GM23248 (cell line): Measurements from ENCODE around the gene SPAG6. TPM values are rescaled to one million over a fixed set of nuclear protein-coding genes. Genes with fewer than 3 reads are reported as not detected.

ENCODE experiments used
- DNase-seq: peaks from one replicate; pipeline ENCODE4 v3.0.0-alpha.2; 2015
- H2AFZ ChIP-seq: fragments of 200-600 bp; sonication (generic); 2 replicates; pipeline ENCODE4 v1.6.1; 2016; ENCODE audit warnings: antibody characterized with exemption
- H3F3A ChIP-seq: fragments of 200-600 bp; sonication (generic); 2 replicates; pipeline ENCODE4 v1.6.1; 2016; ENCODE audit warnings: mild to moderate bottlenecking, antibody characterized with exemption, mixed run types; ENCODE audit not compliant: insufficient read depth
- H3K27ac ChIP-seq: fragments of 200-600 bp; sonication (generic); 2 replicates; pipeline ENCODE4 v1.5.1; 2016; ENCODE audit warnings: mild to moderate bottlenecking
- H3K27me3 ChIP-seq: fragments of 200-600 bp; sonication (generic); replicated peaks from 2 replicates; pipeline ENCODE4 v1.6.1; 2016; ENCODE audit warnings: mild to moderate bottlenecking; ENCODE audit not compliant: insufficient read depth
- H3K36me3 ChIP-seq: fragments of 200-600 bp; sonication (generic); 2 replicates; pipeline ENCODE4 v1.6.1; 2016; ENCODE audit warnings: low read depth, mild to moderate bottlenecking
- H3K4me1 ChIP-seq: fragments of 200-600 bp; sonication (generic); 2 replicates; pipeline ENCODE4 v1.6.1; 2016; ENCODE audit warnings: mild to moderate bottlenecking; ENCODE audit not compliant: insufficient read depth
- H3K4me2 ChIP-seq: fragments of 200-600 bp; sonication (generic); one replicate; pipeline ENCODE4 v1.6.1; 2016; ENCODE audit warnings: mild to moderate bottlenecking; ENCODE audit not compliant: unreplicated experiment
- H3K4me3 ChIP-seq: fragments of 200-600 bp; sonication (generic); 2 replicates; pipeline ENCODE4 v1.5.1; 2016; ENCODE audit warnings: mild to moderate bottlenecking
- H3K79me2 ChIP-seq: fragments of 200-600 bp; sonication (generic); 2 replicates; pipeline ENCODE4 v1.6.1; 2016; ENCODE audit warnings: mild to moderate bottlenecking; ENCODE audit not compliant: insufficient read depth
- H3K9ac ChIP-seq: fragments of 200-600 bp; sonication (generic); 2 replicates; pipeline ENCODE4 v1.6.1; 2016; ENCODE audit warnings: mild to moderate bottlenecking
- H3K9me2 ChIP-seq: fragments of 200-600 bp; sonication (generic); 2 replicates; pipeline ENCODE4 v1.6.1; 2016; ENCODE audit warnings: mixed run types, mild to moderate bottlenecking, moderate library complexity; ENCODE audit not compliant: insufficient read depth
- H3K9me3 ChIP-seq: fragments of 200-600 bp; sonication (generic); one replicate; pipeline ENCODE4 v1.6.1; 2017; ENCODE audit warnings: low read depth
- H4K20me1 ChIP-seq: fragments of 200-600 bp; sonication (generic); 2 replicates; pipeline ENCODE4 v1.6.0; 2016; ENCODE audit not compliant: insufficient read depth
- EZH2 ChIP-seq: fragments of 200-600 bp; sonication (generic); IDR thresholded peaks from 2 replicates; pipeline ENCODE4 v1.6.1; 2018; ENCODE audit warnings: antibody characterized with exemption, mild to moderate bottlenecking; ENCODE audit not compliant: insufficient read depth, poor library complexity, severe bottlenecking
- EZH2phosphoT487 ChIP-seq: fragments of 200-600 bp; sonication (generic); IDR thresholded peaks from 2 replicates; pipeline ENCODE4 v1.6.1; 2018; ENCODE audit warnings: antibody characterized with exemption, moderate library complexity, mild to moderate bottlenecking, low read depth; ENCODE audit not compliant: insufficient read depth
- WGBS, 2 experiments: methylation state at CpG; one replicate each; pipeline ENCODE4 v1.1.6; 2015 to 2017; ENCODE audit warnings: low lambda C conversion rate in 2 of 2, low coverage in 1 of 2; ENCODE audit errors: missing lambda C conversion rate in 2 of 2; 5-methylcytosine and 5-hydroxymethylcytosine counted together
- in situ Hi-C: fragments of 300-500 bp; cut with MboI; formaldehyde crosslinking; loops from 2 replicates; pipeline ENCODE4 v1.15.0; 2020
- polyA plus RNA-seq: library from polyadenylated mRNA; unstranded; fragments of >200 nt; fragmentation: Nextera tagmentation; extraction: Ambion mirVana; gene quantifications from 2 replicates; pipeline ENCODE4 v1.2.1, GENCODE V29; 2016
- total RNA-seq: library from RNA; depleted of rRNA; stranded (reverse); fragments of >200 nt; shearing (Covaris generic); gene quantifications from 2 replicates; pipeline ENCODE4 v1.2.3, GENCODE V29; 2014

Gene SPAG6
- total and polyA plus RNA-seq, 2 experiments from 2014 or later = not detected

DNA sequence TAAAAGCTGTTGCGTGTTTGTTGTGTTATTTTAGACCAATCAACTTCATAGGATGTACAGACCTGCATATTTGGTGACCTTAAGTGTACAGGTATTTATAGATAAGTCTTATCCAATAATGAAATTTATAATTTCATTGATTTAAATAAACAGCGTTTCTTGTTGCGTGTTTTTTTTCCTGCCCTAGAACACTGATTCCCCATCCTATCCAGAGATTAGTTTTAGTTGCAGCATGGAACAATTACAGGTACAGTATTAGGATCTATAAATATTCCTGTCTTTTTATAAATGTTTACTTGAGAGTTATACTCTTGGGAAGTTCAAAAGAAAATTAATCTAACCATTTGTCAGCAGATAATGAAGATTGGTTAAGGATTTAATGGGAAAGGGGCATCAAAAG, 26.5 kb upstream of the SPAG6 start:
- no peaks in the 10 kb centered on the region for H3K36me3 ChIP-seq
- no peak overlapping the region for H2AFZ ChIP-seq
- peaks cover 36% of the 10 kb centered on the region; the same call in 1 of the 2 replicates for H3F3A ChIP-seq
- H3K4me1 ChIP-seq = peaks cover 38% of the 10 kb centered on the region
- in situ Hi-C loops = no loop called here
- no peaks in the 10 kb centered on the region for H3K9me2 ChIP-seq
- H3K27ac ChIP-seq = no peak overlapping the region
- 96 to 98% methylated on average over 3 of the region's 3 CpGs for WGBS, 2 experiments
- TF ChIP-seq EZH2phosphoT487 (no peak), EZH2 (no peak)
- H3K9me3 ChIP-seq = no peaks in the 10 kb centered on the region
- H3K4me2 ChIP-seq = no peak overlapping the region
- H3K4me3 ChIP-seq = no peak overlapping the region
- no peak for DNase-seq
- peaks cover 49% of the 10 kb centered on the region for H3K79me2 ChIP-seq
- H3K9ac ChIP-seq = no peak overlapping the region
- H3K27me3 ChIP-seq = 0 out of 2 replicates have a peak, but pooled peaks cover 5% of the 10 kb centered on the region
- H4K20me1 ChIP-seq = no peaks in the 10 kb centered on the region

DNA sequence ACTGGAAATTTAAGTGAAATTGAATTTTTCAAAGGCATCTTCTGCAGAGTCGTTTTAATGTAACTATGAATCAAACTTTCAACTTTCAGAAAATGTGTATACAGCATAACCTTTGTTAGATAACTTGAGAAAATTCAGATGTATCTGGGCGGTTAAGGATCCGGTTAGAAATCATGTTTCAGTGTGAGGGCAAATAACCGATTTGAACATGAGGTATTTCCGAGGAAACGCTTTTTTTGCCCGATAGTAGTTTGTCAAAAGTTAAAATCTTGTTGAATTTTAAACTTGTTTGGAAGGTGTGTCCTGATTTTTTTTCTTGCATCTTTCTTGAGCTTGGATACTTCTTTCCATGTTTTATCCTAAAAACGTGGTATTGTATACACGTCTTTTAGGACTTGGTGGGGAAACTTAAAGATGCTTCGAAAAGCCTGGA, 25.7 kb upstream of the SPAG6 start:
- Histone ChIP-seq H3K9me3 (no peaks in the 10 kb centered on the region), H3K27ac (peak overlapping the region; percentile 71), H3K4me2 (peak overlapping the region; percentile 78), H3K9me2 (no peaks in the 10 kb centered on the region), H3K27me3 (0 out of 2 replicates have a peak, but pooled peaks cover 5% of the 10 kb centered on the region), H2AFZ (peak overlapping the region; percentile 72), H4K20me1 (no peaks in the 10 kb centered on the region), H3K4me1 (peaks cover 46% of the 10 kb centered on the region), H3K9ac (peak overlapping the region; percentile 82), H3K36me3 (no peaks in the 10 kb centered on the region), H3K4me3 (peak overlapping the region; percentile 72), H3F3A (peaks cover 39% of the 10 kb centered on the region; the same call in 1 of the 2 replicates), H3K79me2 (peaks cover 57% of the 10 kb centered on the region)
- TF ChIP-seq EZH2phosphoT487 (no peak), EZH2 (no peak)
- WGBS, 2 experiments = 71 to 72% methylated on average over 10 of the region's 10 CpGs
- in situ Hi-C loops = no loop called here
- no peak for DNase-seq

DNA sequence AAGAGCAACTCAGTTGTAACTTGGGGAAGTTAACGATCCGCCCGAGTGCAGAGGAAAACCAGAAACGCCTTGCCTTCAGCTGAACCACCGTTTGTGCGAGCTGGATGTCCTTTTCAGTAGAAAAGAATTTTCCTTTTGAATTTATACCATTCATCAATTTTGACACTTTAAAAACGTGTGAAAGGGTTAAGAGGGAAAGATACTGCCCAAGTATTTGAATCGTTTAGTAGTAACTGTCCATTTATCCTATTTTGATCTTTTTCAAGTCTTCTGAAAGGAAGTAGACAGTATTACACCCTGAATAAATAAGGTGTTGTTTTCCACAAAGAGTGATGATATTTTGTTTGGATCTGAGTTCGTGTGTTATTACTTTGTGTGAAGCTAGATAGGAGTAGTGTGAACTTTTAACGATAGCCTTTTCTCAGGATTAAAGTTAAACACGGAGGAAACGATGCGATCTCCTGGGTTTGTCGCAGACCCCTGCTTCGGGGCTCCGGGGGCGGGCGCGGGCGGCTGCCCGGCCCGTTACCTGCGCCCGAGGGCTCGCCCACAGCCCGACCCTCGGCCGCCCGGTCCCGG, 25.2 kb upstream of the SPAG6 start:
- DNase-seq = peak; percentile 45
- peaks cover 49% of the 10 kb centered on the region for H3K4me1 ChIP-seq
- H3K4me3 ChIP-seq = peak overlapping the region; percentile 72
- in situ Hi-C loops = no loop called here
- no peaks in the 10 kb centered on the region for H3K9me3 ChIP-seq
- peak overlapping the region; percentile 78 for H3K4me2 ChIP-seq
- H2AFZ ChIP-seq = peak overlapping the region; percentile 72
- H3K79me2 ChIP-seq = peaks cover 62% of the 10 kb centered on the region
- no peak for TF ChIP-seq EZH2phosphoT487
- no peak for TF ChIP-seq EZH2
- peaks cover 41% of the 10 kb centered on the region; the same call in 1 of the 2 replicates for H3F3A ChIP-seq
- 8% methylated on average over 30 of the region's 30 CpGs for WGBS, 2 experiments
- 0 out of 2 replicates have a peak, but pooled peaks cover 5% of the 10 kb centered on the region for H3K27me3 ChIP-seq
- H3K36me3 ChIP-seq = no peaks in the 10 kb centered on the region
- no peaks in the 10 kb centered on the region for H3K9me2 ChIP-seq
- H3K27ac ChIP-seq = peak overlapping the region; percentile 71
- H3K9ac ChIP-seq = peak overlapping the region; percentile 82
- no peaks in the 10 kb centered on the region for H4K20me1 ChIP-seq

DNA sequence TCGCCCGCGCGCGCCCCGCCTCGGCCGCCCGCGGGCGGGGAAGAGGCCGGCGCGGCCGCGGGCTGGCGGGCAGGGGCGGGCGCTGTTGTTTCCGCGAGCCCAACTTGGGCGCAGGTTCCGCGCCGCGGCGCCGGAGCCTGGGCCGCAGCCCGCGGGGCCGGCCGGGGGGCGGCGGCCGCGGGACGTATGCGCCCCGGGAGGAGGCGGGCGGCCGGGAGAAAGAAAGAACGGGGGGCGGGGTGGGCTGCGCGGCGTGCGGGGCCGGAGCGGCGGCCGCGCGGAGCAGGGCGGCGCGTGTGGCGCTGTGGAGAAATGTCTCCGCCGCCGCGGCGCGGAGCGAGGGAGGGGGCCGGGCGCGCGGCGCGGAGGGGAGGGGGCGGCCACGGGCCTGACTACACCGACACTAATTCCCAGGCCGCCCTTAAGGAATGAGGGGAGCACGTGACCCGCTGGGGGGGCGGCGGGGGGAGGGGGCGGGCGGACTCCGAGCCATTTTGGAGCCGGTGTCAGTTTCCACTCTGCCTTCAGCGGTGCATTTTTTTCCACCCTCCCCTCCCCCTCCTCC, 24.6 kb upstream of the SPAG6 start, which contains the start of gene BMI1:
Gene BMI1, plus strand, starts transcription at position 509 of the 565 bp plus-strand sequence. CDS start 5,351 bp downstream, outside the sequence.
- TF ChIP-seq EZH2 (no peak), EZH2phosphoT487 (no peak)
- Histone ChIP-seq H3K27me3 (0 out of 2 replicates have a peak, but pooled peaks cover 5% of the 10 kb centered on the region), H3K4me1 (peaks cover 44% of the 10 kb centered on the region), H3K9me3 (no peaks in the 10 kb centered on the region), H2AFZ (peak within 1 kb of the TSS; percentile 84), H3K4me3 (peak within 1 kb of the TSS; percentile 90), H3K9me2 (no peaks in the 10 kb centered on the region), H3K9ac (peak within 1 kb of the TSS; percentile 91), H3K36me3 (no peaks in the 10 kb centered on the region), H4K20me1 (no peaks in the 10 kb centered on the region), H3K79me2 (peaks cover 62% of the 10 kb centered on the region), H3K4me2 (peak within 1 kb of the TSS; percentile 89), H3F3A (peaks cover 35% of the 10 kb centered on the region; the same call in 1 of the 2 replicates), H3K27ac (peak within 1 kb of the TSS; percentile 82)
- peak; percentile 90 for DNase-seq
- 1 to 4% methylated on average over 22 to 71 of the region's 85 CpGs for WGBS, 2 experiments
- in situ Hi-C loops = no loop called here
